Ishikawa (cell line): ENCODE measurements around the gene OR2H1.

Experiments used
- CEBPB ChIP-seq: IDR thresholded peaks from 2 replicates; pipeline ENCODE4 v1.6.1; 2012
- CREB1 ChIP-seq: IDR thresholded peaks from 2 replicates; pipeline ENCODE4 v1.6.1; 2012; ENCODE audit warnings: low read depth
- EGR1 ChIP-seq: IDR thresholded peaks from 2 replicates; pipeline ENCODE4 v1.6.1; 2012
- EP300 ChIP-seq: IDR thresholded peaks from 2 replicates; pipeline ENCODE4 v1.6.1; 2012; ENCODE audit warnings: borderline replicate concordance
- FOXM1 ChIP-seq: IDR thresholded peaks from 2 replicates; pipeline ENCODE4 v1.6.1; 2012; ENCODE audit warnings: low read depth, borderline replicate concordance
- MAX ChIP-seq: IDR thresholded peaks from 2 replicates; pipeline ENCODE4 v1.6.1; 2012
- NFIC ChIP-seq: IDR thresholded peaks from 2 replicates; pipeline ENCODE4 v1.6.1; 2012
- RAD21 ChIP-seq: IDR thresholded peaks from 2 replicates; pipeline ENCODE4 v1.6.1; 2012; ENCODE audit warnings: low read depth
- REST ChIP-seq: IDR thresholded peaks from 2 replicates; pipeline ENCODE4 v1.6.1; 2012; ENCODE audit warnings: low read depth, mild to moderate bottlenecking
- TAF1 ChIP-seq: IDR thresholded peaks from 2 replicates; pipeline ENCODE4 v1.6.1; 2012; ENCODE audit warnings: low read depth, mild to moderate bottlenecking
- TCF12 ChIP-seq: IDR thresholded peaks from 2 replicates; pipeline ENCODE4 v1.6.1; 2012; ENCODE audit warnings: low read depth
- TEAD4 ChIP-seq: IDR thresholded peaks from 2 replicates; pipeline ENCODE4 v1.6.1; 2012
- YY1 ChIP-seq: IDR thresholded peaks from 2 replicates; pipeline ENCODE4 v1.6.1; 2012; ENCODE audit warnings: low read depth
- ZBTB7A ChIP-seq: IDR thresholded peaks from 2 replicates; pipeline ENCODE4 v1.6.1; 2012; ENCODE audit warnings: low read depth
- TF ChIP-seq, protein P1 (sequence below): IDR thresholded peaks from 2 replicates; pipeline ENCODE4 v1.6.1; 2012

OR2H1 gene

DNA sequence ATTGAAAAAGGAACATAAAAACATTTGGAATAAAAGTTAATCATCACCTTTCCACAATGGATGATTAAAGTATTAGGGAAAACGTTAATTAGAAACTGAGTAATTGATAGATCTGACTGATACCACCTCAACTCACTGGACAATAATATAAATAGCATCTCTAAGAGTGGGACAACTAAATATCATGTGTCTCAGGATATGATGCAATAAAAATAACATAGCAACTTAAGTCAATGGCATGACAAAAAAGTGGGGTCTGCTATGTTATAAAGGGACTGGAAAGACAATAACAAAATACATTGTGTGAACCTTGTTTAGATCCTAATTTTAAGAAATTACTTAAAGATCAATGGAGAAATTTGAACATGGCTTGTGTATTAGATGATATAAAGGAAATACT lies 31.9 kb upstream of the OR2H1 start:
- TF ChIP-seq FOXM1 (no peak), MAX (no peak), YY1 (no peak), TAF1 (no peak), CREB1 (no peak), EGR1 (no peak), RAD21 (no peak), NFIC (no peak), ZBTB7A (no peak), TCF12 (no peak), CEBPB (no peak), TEAD4 (no peak), EP300 (no peak), REST (no peak)
- TF ChIP-seq, protein P1, sequence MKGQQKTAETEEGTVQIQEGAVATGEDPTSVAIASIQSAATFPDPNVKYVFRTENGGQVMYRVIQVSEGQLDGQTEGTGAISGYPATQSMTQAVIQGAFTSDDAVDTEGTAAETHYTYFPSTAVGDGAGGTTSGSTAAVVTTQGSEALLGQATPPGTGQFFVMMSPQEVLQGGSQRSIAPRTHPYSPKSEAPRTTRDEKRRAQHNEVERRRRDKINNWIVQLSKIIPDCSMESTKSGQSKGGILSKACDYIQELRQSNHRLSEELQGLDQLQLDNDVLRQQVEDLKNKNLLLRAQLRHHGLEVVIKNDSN = no peak

- TF ChIP-seq, protein P1 = no peak
- TF ChIP-seq CEBPB (no peak), REST (no peak), TCF12 (no peak), YY1 (no peak), TAF1 (no peak), TEAD4 (no peak), NFIC (no peak), ZBTB7A (no peak), MAX (no peak), CREB1 (no peak), RAD21 (no peak)
Observed at GRCh38 chr6:29426654-29427053, 30.3 kb upstream of the OR2H1 start.

GRCh38 chr6:29439006-29439405 lies 17.9 kb upstream of the OR2H1 start, which contains the start of gene OR10C1:
TSS of gene OR10C1 (plus strand) at chr6:29439306. CDS start at chr6:29440016, 710 bp downstream.
- no peak for TF ChIP-seq CREB1
- TF ChIP-seq MAX = no peak
- no peak for TF ChIP-seq FOXM1
- no peak for TF ChIP-seq TCF12
- TF ChIP-seq, protein P1 = no peak
- no peak for TF ChIP-seq REST
- no peak for TF ChIP-seq YY1
- TF ChIP-seq EP300 = no peak
- no peak for TF ChIP-seq EGR1
- TF ChIP-seq RAD21 = no peak
- no peak for TF ChIP-seq NFIC
- TF ChIP-seq ZBTB7A = no peak
- no peak for TF ChIP-seq CEBPB
- TF ChIP-seq TAF1 = no peak
- no peak for TF ChIP-seq TEAD4

DNA sequence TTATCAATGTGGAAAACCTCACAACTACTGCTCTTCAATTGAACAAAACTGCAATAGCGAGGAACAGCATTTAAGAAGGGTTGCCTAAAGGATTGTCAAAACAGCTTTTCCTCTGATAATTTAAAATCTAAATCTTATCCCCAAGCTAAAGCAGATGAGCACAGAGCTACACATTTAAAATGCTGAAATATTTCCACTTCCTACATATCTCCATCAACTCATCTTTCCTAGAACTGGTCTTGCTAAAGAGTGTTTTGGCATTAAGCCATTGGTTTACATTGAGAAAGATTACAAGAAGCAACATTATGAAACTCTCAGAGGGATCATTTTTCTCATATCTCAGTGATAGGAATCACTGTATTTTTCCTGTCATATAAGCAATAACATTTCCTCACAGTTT lies 14.2 kb upstream of the OR2H1 start:
- TF ChIP-seq TAF1 (no peak), FOXM1 (no peak), YY1 (no peak), CEBPB (no peak), REST (no peak), RAD21 (no peak), EP300 (no peak), MAX (no peak), NFIC (no peak), CREB1 (no peak), EGR1 (no peak), TEAD4 (no peak), ZBTB7A (no peak)
- TF ChIP-seq, protein P1 = no peak
